HepG2 (cell line): Measurements from ENCODE around the gene CHD9NB. TPM values are rescaled to one million over a fixed set of nuclear protein-coding genes. Genes with fewer than 3 reads are reported as not detected.

Experiments
- ATAC-seq: fragments of 200-7000 bp; cut with Tn5 transposase; 3 replicates; pipeline ENCODE4 v1.9.1; 2020; ENCODE audit warnings: mild to moderate bottlenecking, moderate library complexity
- BruUV-seq: library from RNA; stranded (reverse); fragments of 400-500 nt; replicated peaks from 2 replicates; lab custom pipeline; 2021; lab: Mats Ljungman, UMichigan
- CTCF ChIA-PET: fragments of 300-600 bp; formaldehyde crosslinking; extraction: SDS; loops from one replicate; lab custom pipeline; 2021; ENCODE audit warnings: low total read pairs, inconsistent platforms, low intra/inter-chr PET ratio; lab: Yijun Ruan, JAX
- POLR2A ChIA-PET: fragments of 350-600 bp; sonication (Branson Sonifier 250); formaldehyde crosslinking; loops from one replicate; lab custom pipeline; 2020; ENCODE audit warnings: antibody characterized with exemption, inconsistent platforms; lab: Yijun Ruan, JAX
- DNase-seq: peaks from one replicate; pipeline ENCODE4 v3.0.0-alpha.2; 2015; ENCODE audit warnings: low spot score
- FAIRE-seq: peaks from 3 replicates; lab custom pipeline; 2011; peaks lifted over from hg19 to GRCh38; lab: Jason Lieb, UNC
- H2AFZ ChIP-seq: one replicate; pipeline ENCODE4 v1.6.1; 2011; ENCODE audit warnings: low read length, inconsistent platforms
- H3K27ac ChIP-seq: fragments of 300-600 bp; 3 replicates; pipeline ENCODE4 v1.8.0; 2011; ENCODE audit warnings: mixed run types, mild to moderate bottlenecking, mixed read lengths, low read length, inconsistent platforms; ENCODE audit not compliant: insufficient read depth; ENCODE audit errors: extremely low read length
- H3K27me3 ChIP-seq, 2 experiments: fragments of 200-600 bp in 1 of 2; 2 replicates in 1 of 2; 3 replicates in 1 of 2; pipeline versions ENCODE4 v1.6.0 to v1.8.0; 2011; ENCODE audit warnings: low read length in 2 of 2, mild to moderate bottlenecking in 2 of 2, moderate library complexity in 2 of 2, inconsistent platforms in 1 of 2; ENCODE audit not compliant: insufficient read depth in 2 of 2, control insufficient read depth in 1 of 2
- H3K36me3 ChIP-seq, 2 experiments: fragments of 200-600 bp in 1 of 2; replicated peaks in 1 of 2; 2 replicates in 1 of 2; 3 replicates in 1 of 2; pipeline versions ENCODE4 v1.5.1 to v1.8.0; 2011; ENCODE audit warnings: low read length in 2 of 2, inconsistent platforms in 1 of 2; ENCODE audit not compliant: insufficient read depth in 2 of 2, control insufficient read depth in 1 of 2
- H3K4me1 ChIP-seq: 2 replicates; pipeline ENCODE4 v1.5.1; 2012; ENCODE audit warnings: low read length, inconsistent platforms; ENCODE audit not compliant: insufficient read depth
- H3K4me2 ChIP-seq: 2 replicates; pipeline ENCODE4 v1.6.0; 2011; ENCODE audit warnings: low read depth, low read length, inconsistent platforms
- H3K4me3 ChIP-seq, 3 experiments: fragments of 200-600 bp in 1 of 3; sonication (generic), shearing (Covaris generic) in 1 of 3; replicated peaks in 1 of 3; 2 replicates each; pipeline ENCODE4 v1.5.1; 2011 to 2016; ENCODE audit warnings: low read length in 3 of 3, inconsistent platforms in 2 of 3, low read depth in 2 of 3, mild to moderate bottlenecking in 2 of 3, control low read depth in 1 of 3, mixed read lengths in 1 of 3; ENCODE audit not compliant: insufficient read depth in 1 of 3
- H3K79me2 ChIP-seq: one replicate; pipeline ENCODE4 v1.6.1; 2011; ENCODE audit warnings: low read length, inconsistent platforms; ENCODE audit not compliant: insufficient read depth
- H3K9ac ChIP-seq: 2 replicates; pipeline ENCODE4 v1.6.0; 2011; ENCODE audit warnings: mild to moderate bottlenecking, low read depth, low read length, inconsistent platforms; ENCODE audit not compliant: insufficient read depth
- H3K9me3 ChIP-seq: 2 replicates; pipeline ENCODE4 v1.5.1; 2012; ENCODE audit warnings: mild to moderate bottlenecking, low read length
- H4K20me1 ChIP-seq: 2 replicates; pipeline ENCODE4 v1.6.0; 2011; ENCODE audit warnings: inconsistent platforms, mild to moderate bottlenecking, low read length, moderate library complexity; ENCODE audit not compliant: insufficient read depth
- ATF2 ChIP-seq: sonication (generic); formaldehyde crosslinking; IDR thresholded peaks from 2 replicates; pipeline ENCODE4 v1.4.0; 2020; ENCODE audit warnings: missing genetic modification reagents
- ATF7 ChIP-seq, 2 experiments: fragments of 450-650 bp in 1 of 2; sonication (generic) in 1 of 2; formaldehyde crosslinking in 1 of 2; IDR thresholded peaks; 2 replicates each; pipeline versions ENCODE4 v1.4.0 to v1.6.1; 2016 to 2020; ENCODE audit warnings: antibody characterized with exemption in 1 of 2, mild to moderate bottlenecking in 1 of 2, missing genetic modification reagents in 1 of 2
- CREB3 ChIP-seq: sonication (generic); formaldehyde crosslinking; IDR thresholded peaks from 2 replicates; pipeline ENCODE4 v1.5.0; 2020; ENCODE audit warnings: missing genetic modification reagents
- DZIP1 ChIP-seq: sonication (generic); formaldehyde crosslinking; IDR thresholded peaks from 2 replicates; pipeline ENCODE4 v1.5.0; 2020; ENCODE audit warnings: mild to moderate bottlenecking, missing genetic modification reagents
- FLYWCH1 ChIP-seq: sonication (generic); formaldehyde crosslinking; IDR thresholded peaks from 2 replicates; pipeline ENCODE4 v1.8.1; 2023; ENCODE audit warnings: mild to moderate bottlenecking, missing genetic modification reagents
- MZF1 ChIP-seq: sonication (generic); formaldehyde crosslinking; IDR thresholded peaks from 2 replicates; pipeline ENCODE4 v1.8.1; 2023; ENCODE audit warnings: mild to moderate bottlenecking, missing genetic modification reagents, borderline replicate concordance
- PCBP2 ChIP-seq: fragments of 200-400 bp; formaldehyde crosslinking; optimal IDR thresholded peaks from 2 replicates; pipeline ENCODE3; 2018; ENCODE audit warnings: low read length, low read depth; ENCODE audit not compliant: poor library complexity, severe bottlenecking
- WGBS: methylation state at CpG from one replicate; pipeline ENCODE4 v1.1.6; 2017; ENCODE audit warnings: low lambda C conversion rate; 5-methylcytosine and 5-hydroxymethylcytosine counted together
- in situ Hi-C: cut with HindIII; loops from 2 replicates; pipeline ENCODE4 v1.10.0; 2017; ENCODE audit warnings: low pct_unique_long_range_greater_than_20kb; ENCODE audit not compliant: extremely low pct_ligation_motif_present
- intact Hi-C: fragments of 100-400 bp; cut with micrococcal nuclease; formaldehyde crosslinking; loops from one replicate; pipeline ENCODE4 v1.10.0; 2022; ENCODE audit not compliant: unreplicated experiment
- polyA plus RNA-seq, 8 experiments: library from polyadenylated mRNA; depleted of rRNA in 3 of 8; stranded (reverse) in 7 of 8; unstranded in 1 of 8; fragments of >200 nt; fragmentation: Illumina TruSeq in 4 of 8; extraction: Trizol in 4 of 8; gene quantifications; 2 replicates each; pipeline versions ENCODE4 v1.2.1 to v1.2.3, GENCODE V29; 2011 to 2016; ENCODE audit warnings: low read depth in 4 of 8, missing spikeins in 1 of 8, mixed read lengths in 1 of 8; ENCODE audit not compliant: insufficient read depth in 1 of 8
- total RNA-seq, 5 experiments: library from RNA; depleted of rRNA; stranded (reverse); fragments of >200 nt; fragmentation: Illumina TruSeq; extraction: Trizol; gene quantifications; 2 replicates each; pipeline ENCODE4 v1.2.3, GENCODE V29; 2016; ENCODE audit warnings: low read depth in 1 of 5

The CHD9NB gene
- total and polyA plus RNA-seq, 2 of the 13 experiments (the other 11 are each of a cell fraction or from before 2014, with no cell fraction given): 0.17 to 0.18 TPM

GRCh38 chr16:53091466-53092211 is 38.9 kb upstream of the CHD9NB start:
- H3K27me3 ChIP-seq: no peaks in the 10 kb centered on the region
- peaks cover 42% of the 10 kb centered on the region for H3K4me1 ChIP-seq
- FAIRE-seq: no peak
- ChIA-PET POLR2A (no interaction called here), CTCF (no interaction called here)
- intact Hi-C loops: no loop called here
- no peak for TF ChIP-seq DZIP1
- TF ChIP-seq ATF2 (CRISPR knock-in tag): no peak
- TF ChIP-seq PCBP2: peak; percentile 42
- no peak for TF ChIP-seq MZF1
- TF ChIP-seq CREB3 (CRISPR knock-in tag): no peak
- no peak for TF ChIP-seq ATF7 (IDR thresholded peaks at IDR 0.05)
- no peak for TF ChIP-seq ATF7 (CRISPR knock-in tag; IDR thresholded peaks at IDR 0.05)
- no peak for TF ChIP-seq FLYWCH1 (CRISPR knock-in tag)
- BruUV-seq: no TSS peak
- no peaks in the 10 kb centered on the region for H4K20me1 ChIP-seq
- H3K79me2 ChIP-seq: peaks cover 14% of the 10 kb centered on the region
- DNase-seq: no peak
- in situ Hi-C loops: no loop called here
- no peaks in the 10 kb centered on the region for H3K9me3 ChIP-seq
- no peak for ATAC-seq
- H3K27ac ChIP-seq: no peak overlapping the region
- H3K4me3 ChIP-seq: no peak overlapping the region
- no peak overlapping the region for H3K9ac ChIP-seq
- WGBS: 95% methylated on average over 7 of the region's 7 CpGs
- H3K36me3 ChIP-seq: peaks cover 0 to 1% of the 10 kb centered on the region in 2 experiments; a peak in 2 of 5 replicates
- H3K4me2 ChIP-seq: no peak overlapping the region
- H2AFZ ChIP-seq: no peak overlapping the region
